ENCODE data around the gene HMX1.
A peak's percentile ranks its signal among the peaks of the same experiment; 100 is the strongest.

The HMX1 gene

DNA sequence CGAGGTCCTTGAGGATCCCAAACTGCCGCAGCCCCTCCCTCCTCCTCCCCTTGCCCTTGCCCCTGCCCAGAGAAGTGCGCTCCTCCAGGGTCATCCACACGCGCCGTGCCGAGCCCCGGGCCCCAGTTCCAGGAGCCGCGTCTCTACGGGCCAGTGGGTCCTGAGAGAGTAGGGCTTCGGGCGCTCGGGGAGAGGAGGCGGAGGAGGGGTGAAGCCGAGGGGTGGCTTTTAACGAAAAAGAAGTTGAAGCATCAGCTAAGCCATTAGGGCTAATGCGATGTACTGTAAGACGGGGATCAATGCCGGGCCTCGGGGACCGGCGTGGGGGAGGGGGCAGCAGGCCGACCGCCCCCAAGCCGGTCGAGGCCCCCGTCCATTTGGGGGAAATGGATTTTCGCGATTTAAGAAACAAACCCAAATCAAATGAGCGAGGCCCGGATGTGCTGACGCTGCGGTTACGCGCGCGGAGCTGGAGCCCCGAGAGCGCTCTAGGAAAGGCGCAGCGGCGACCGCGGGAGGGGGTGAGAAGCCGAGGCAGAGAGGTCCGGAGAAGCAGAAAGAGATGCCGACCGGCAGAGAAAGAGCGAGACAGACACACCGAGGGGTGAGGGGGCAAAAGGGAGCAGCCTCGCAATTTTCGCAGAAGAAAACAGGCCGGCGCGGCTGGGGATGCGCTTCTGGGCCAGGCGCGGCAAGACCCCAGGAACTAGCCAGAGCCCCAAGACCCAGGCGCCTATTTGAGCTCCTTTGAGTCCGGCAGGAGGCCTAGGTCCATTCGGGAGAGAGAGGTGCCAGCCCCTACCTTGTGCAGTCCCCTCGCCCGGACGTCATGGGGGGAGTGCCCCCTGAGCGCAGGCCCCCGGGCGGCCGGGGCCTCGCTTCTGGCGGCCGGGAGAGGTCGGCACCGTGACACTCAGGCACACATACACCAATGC lies 13.6 kb downstream of the HMX1 start:
- DNase-seq (ENCODE audit: low read depth): no peak
- Histone ChIP-seq H3K9me3 (ENCODE audit: control insufficient read depth, low read length) (peaks cover 1% of the 10 kb centered on the region), H3K4me3 (ENCODE audit: low read length) (no peak overlapping the region)

DNA sequence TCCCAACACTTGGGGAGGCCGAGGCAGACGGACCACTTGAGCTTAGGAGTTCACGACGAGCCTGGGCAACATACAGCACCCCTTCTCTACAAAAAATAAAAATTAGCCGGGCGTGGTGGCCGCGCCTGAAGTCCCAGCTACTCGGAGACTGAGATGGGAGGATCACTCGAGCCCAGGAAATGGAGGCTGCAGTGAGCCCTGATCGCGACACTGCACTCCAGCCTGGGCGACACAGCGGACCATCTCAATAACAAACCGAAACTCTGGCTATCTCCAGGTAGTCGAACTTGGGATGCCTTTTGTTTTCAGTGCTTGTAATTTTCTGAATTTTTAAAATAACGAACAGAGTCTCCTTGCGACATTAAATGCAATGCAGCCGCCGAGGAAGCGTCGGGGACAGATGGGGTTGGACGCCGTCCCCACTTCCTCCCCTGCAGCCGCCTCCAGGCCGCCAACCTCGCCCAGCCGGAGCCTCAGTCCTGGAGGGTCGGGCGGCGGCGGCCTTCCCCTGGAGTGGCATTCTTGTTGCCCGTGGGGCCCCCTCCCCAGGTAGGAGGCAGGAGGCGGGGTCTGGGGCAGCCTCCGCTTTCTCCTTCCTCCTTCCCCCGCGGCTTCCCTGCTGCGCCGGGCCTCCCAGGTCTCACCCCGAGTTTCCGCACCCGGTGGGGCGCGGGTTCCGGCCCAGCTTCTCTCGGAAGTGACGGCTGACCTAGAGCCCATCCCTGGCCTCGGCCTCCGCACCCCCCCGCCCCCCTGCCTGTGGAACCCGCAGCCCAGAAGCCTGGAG lies 14.6 kb downstream of the HMX1 start:
- no peak for DNase-seq (ENCODE audit: low read depth)
- H3K9me3 ChIP-seq (ENCODE audit: control insufficient read depth, low read length): peaks cover 11% of the 10 kb centered on the region
- H3K27me3 ChIP-seq (replicated peaks; ENCODE audit: control insufficient read depth, insufficient read depth, low read length): peaks cover 73% of the 10 kb centered on the region
- H3K4me1 ChIP-seq (ENCODE audit: control insufficient read depth, insufficient read depth, low read length): no peaks in the 10 kb centered on the region
- H3K36me3 ChIP-seq (ENCODE audit: control insufficient read depth, insufficient read depth, low read length, severe bottlenecking): no peaks in the 10 kb centered on the region
- no peak overlapping the region for H3K9ac ChIP-seq (ENCODE audit: low read length)
- no peak overlapping the region for H3K4me3 ChIP-seq (ENCODE audit: low read length)

More for the DNA sequence above, 13.6 kb downstream of the HMX1 start:
- Histone ChIP-seq H3K27me3 (replicated peaks; ENCODE audit: control insufficient read depth, insufficient read depth, low read length) (peaks cover 74% of the 10 kb centered on the region), H3K36me3 (ENCODE audit: control insufficient read depth, insufficient read depth, low read length, severe bottlenecking) (no peaks in the 10 kb centered on the region), H3K4me1 (ENCODE audit: control insufficient read depth, insufficient read depth, low read length) (no peaks in the 10 kb centered on the region), H3K9ac (ENCODE audit: low read length) (no peak overlapping the region)

DNA sequence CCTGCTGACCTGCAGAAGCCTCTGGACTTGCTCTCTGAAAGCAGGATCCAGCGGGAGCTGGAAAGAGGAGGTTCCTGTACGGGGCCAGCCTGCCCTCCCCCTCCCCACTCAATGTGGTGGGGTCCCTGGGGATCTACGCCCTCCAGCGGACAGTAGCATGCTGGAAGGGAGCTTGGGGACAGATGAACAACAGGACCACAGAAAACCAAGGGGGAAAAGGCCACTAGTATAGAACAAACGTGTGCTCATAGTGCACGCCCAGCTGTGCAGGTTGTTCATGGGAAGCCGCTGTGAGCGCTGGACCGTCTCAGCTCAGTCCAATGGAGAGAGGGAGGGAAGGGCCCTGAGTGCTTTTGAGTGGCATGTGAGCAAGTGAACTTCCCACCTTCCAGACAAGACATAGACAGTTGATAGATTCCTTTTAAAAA lies 15.8 kb downstream of the HMX1 start:
- H3K4me3 ChIP-seq (ENCODE audit: low read length): no peak overlapping the region
- peaks cover 68% of the 10 kb centered on the region for H3K27me3 ChIP-seq (replicated peaks; ENCODE audit: control insufficient read depth, insufficient read depth, low read length)
- peaks cover 13% of the 10 kb centered on the region for H3K9me3 ChIP-seq (ENCODE audit: control insufficient read depth, low read length)
- DNase-seq (ENCODE audit: low read depth): no peak
- no peaks in the 10 kb centered on the region for H3K36me3 ChIP-seq (ENCODE audit: control insufficient read depth, insufficient read depth, low read length, severe bottlenecking)
- H3K9ac ChIP-seq (ENCODE audit: low read length): no peak overlapping the region
- no peaks in the 10 kb centered on the region for H3K4me1 ChIP-seq (ENCODE audit: control insufficient read depth, insufficient read depth, low read length)

DNA sequence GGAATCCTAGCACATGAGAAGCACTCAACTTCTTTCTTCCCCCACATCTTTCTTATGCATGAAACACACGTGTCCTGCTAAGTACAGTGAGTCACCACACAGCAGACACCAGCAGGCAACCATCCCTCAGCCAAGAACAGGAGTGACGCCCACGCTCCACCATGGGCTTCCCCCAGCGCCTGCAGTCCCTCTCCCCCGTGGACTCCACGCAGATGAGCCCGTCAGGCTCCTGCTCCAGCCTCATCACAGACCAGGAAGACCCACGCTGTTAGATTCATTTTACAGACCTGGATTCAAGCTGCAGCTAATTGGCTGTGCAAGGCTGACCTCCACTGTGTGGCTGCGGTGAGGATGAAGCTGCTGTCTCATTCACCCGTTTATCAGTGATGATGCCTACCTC lies 16.7 kb downstream of the HMX1 start:
- Histone ChIP-seq H3K9ac (ENCODE audit: low read length) (no peak overlapping the region), H3K27me3 (replicated peaks; ENCODE audit: control insufficient read depth, insufficient read depth, low read length) (peaks cover 63% of the 10 kb centered on the region), H3K36me3 (ENCODE audit: control insufficient read depth, insufficient read depth, low read length, severe bottlenecking) (no peaks in the 10 kb centered on the region), H3K9me3 (ENCODE audit: control insufficient read depth, low read length) (peaks cover 13% of the 10 kb centered on the region), H3K4me3 (ENCODE audit: low read length) (no peak overlapping the region), H3K4me1 (ENCODE audit: control insufficient read depth, insufficient read depth, low read length) (no peaks in the 10 kb centered on the region)
- peak; percentile 19 for DNase-seq (ENCODE audit: low read depth)

DNA sequence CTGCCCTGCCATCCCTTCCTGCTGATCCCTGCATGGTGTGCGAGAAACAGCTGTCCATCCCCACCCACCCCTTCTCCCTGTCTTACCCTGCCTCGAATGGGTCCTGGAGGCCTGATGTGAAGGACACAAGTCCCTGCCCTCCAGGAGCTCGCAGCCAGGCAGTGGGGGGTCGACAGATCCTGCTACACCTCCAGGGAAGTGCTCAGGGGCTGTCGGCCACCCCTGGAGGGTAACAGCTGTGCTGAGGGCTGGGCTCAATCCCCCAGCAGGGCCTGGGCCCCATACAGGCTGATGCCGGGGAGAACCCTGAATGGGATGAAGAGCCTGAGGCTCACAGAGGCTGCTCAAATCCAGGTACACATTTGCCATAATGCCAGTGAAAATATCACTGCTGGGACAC lies 17.6 kb downstream of the HMX1 start:
- H3K9me3 ChIP-seq (ENCODE audit: control insufficient read depth, low read length): peaks cover 13% of the 10 kb centered on the region
- H3K9ac ChIP-seq (ENCODE audit: low read length): no peak overlapping the region
- DNase-seq (ENCODE audit: low read depth): no peak
- peaks cover 58% of the 10 kb centered on the region for H3K27me3 ChIP-seq (replicated peaks; ENCODE audit: control insufficient read depth, insufficient read depth, low read length)
- no peaks in the 10 kb centered on the region for H3K4me1 ChIP-seq (ENCODE audit: control insufficient read depth, insufficient read depth, low read length)
- H3K36me3 ChIP-seq (ENCODE audit: control insufficient read depth, insufficient read depth, low read length, severe bottlenecking): no peaks in the 10 kb centered on the region
- H3K4me3 ChIP-seq (ENCODE audit: low read length): no peak overlapping the region

DNA sequence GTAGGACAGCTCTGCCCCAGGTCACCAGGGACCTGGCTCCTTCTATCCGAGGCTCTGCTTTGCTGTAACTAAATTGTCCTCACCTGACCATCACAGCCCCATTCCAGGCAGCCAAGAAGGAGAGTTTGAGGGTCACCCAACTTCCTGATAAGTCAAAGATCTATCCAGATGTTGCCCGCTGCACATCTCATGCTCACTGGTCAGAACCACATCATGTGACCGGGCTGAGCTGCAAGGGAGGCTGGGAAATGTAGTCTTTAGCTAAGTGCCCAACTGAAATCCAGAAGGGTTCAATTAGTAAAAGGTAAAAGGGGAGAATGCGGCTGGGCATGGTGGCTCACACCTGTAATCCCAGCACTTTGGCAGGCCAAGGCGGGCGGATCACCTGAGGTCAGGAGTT lies 18.4 kb downstream of the HMX1 start:
- DNase-seq (ENCODE audit: low read depth): no peak
- H3K36me3 ChIP-seq (ENCODE audit: control insufficient read depth, insufficient read depth, low read length, severe bottlenecking): no peaks in the 10 kb centered on the region
- no peaks in the 10 kb centered on the region for H3K4me1 ChIP-seq (ENCODE audit: control insufficient read depth, insufficient read depth, low read length)
- peaks cover 13% of the 10 kb centered on the region for H3K9me3 ChIP-seq (ENCODE audit: control insufficient read depth, low read length)
- peaks cover 55% of the 10 kb centered on the region for H3K27me3 ChIP-seq (replicated peaks; ENCODE audit: control insufficient read depth, insufficient read depth, low read length)
- H3K9ac ChIP-seq (ENCODE audit: low read length): no peak overlapping the region
- H3K4me3 ChIP-seq (ENCODE audit: low read length): no peak overlapping the region

DNA sequence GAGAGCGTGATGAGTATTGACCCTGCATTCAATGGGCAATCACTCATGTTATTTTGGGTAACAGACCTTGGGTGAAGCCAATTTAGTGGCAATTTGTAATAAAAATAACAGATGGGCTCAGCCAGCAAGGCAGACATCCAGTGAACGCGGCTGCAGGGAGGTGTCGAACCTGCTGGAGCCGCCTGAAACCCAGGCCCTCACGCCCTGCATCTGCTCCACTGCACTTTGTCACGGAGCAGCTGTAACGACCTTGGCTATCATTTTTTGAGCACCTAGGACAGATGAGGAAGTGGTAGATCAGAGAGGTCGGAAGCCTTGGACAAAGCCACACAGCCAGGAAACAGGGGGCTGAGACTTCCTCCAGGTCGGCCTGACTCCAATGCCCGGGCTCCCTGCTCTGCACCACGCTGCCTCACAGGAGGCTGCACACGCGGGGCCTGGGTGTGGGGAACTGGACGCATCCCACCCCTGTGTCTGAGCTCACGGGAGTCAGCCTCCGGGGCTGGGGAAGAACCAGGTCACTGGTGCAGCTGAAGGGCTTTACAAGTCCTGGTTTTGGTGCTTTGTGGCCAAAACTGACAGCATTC lies 19.4 kb downstream of the HMX1 start:
- no peak for DNase-seq (ENCODE audit: low read depth)
- Histone ChIP-seq H3K4me3 (ENCODE audit: low read length) (no peak overlapping the region), H3K4me1 (ENCODE audit: control insufficient read depth, insufficient read depth, low read length) (no peaks in the 10 kb centered on the region), H3K9ac (ENCODE audit: low read length) (no peak overlapping the region), H3K27me3 (replicated peaks; ENCODE audit: control insufficient read depth, insufficient read depth, low read length) (peaks cover 51% of the 10 kb centered on the region), H3K36me3 (ENCODE audit: control insufficient read depth, insufficient read depth, low read length, severe bottlenecking) (no peaks in the 10 kb centered on the region), H3K9me3 (ENCODE audit: control insufficient read depth, low read length) (peaks cover 13% of the 10 kb centered on the region)

DNA sequence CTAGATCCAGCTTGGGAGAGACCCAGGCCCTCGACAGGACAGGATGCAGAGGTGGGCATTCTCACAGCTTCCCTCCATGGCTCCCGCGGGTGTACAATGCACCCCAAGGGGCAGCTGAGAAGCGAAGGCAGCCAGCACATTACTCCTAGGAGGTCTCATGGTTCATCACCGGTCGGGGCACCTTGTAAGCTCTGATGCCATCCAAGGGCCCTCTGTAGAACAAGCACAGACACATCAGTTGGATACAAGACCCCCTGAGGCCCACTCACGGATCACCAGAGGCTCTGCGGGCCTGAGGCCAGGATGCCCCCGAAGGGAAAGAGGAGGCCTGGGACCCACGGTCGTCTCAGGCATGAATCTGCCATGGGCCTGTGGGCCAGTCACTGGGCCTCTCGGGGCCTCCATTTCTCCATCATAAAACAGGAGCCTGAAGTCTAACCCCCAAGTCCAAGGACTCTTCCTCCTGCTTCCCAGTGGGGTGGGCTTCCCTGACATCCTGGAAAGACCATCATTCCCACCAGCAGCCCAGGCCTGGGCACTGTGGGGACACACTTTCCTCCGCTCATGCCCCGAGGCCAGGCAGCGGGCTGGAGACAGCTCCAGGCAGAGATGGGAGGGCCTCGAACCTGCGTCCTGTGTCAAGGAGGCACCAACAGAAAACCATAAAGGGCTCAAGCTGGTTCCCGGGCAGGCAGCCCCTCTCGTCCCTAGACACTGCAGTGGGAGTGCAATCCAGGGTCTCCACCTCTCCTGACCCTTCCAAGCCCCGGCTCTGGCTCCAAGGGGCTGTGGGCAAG lies 20.1 kb downstream of the HMX1 start:
- no peaks in the 10 kb centered on the region for H3K36me3 ChIP-seq (ENCODE audit: control insufficient read depth, insufficient read depth, low read length, severe bottlenecking)
- H3K9me3 ChIP-seq (ENCODE audit: control insufficient read depth, low read length): peaks cover 13% of the 10 kb centered on the region
- DNase-seq (ENCODE audit: low read depth): no peak
- peaks cover 51% of the 10 kb centered on the region for H3K27me3 ChIP-seq (replicated peaks; ENCODE audit: control insufficient read depth, insufficient read depth, low read length)
- no peak overlapping the region for H3K4me3 ChIP-seq (ENCODE audit: low read length)
- no peaks in the 10 kb centered on the region for H3K4me1 ChIP-seq (ENCODE audit: control insufficient read depth, insufficient read depth, low read length)
- no peak overlapping the region for H3K9ac ChIP-seq (ENCODE audit: low read length)

DNA sequence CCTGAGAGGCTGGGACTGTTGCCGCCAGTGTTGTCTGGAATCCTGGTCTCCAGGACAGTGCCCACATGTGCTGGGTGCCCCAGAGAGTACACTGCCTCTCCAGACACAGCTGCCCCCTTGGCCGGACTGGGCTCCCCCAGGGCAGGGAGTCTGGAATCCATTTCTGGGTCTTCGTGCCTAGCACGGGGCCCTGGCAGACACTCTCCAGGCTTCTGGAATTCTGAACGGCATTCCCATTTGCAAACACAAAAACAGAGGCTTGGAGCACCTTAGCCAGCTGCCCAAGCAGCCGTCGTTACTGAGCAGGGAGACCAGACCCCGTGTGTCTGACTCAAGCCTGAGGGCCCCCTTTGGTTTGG lies 20.8 kb downstream of the HMX1 start:
- no peak for DNase-seq (ENCODE audit: low read depth)
- Histone ChIP-seq H3K27me3 (replicated peaks; ENCODE audit: control insufficient read depth, insufficient read depth, low read length) (peaks cover 48% of the 10 kb centered on the region), H3K4me3 (ENCODE audit: low read length) (no peak overlapping the region), H3K4me1 (ENCODE audit: control insufficient read depth, insufficient read depth, low read length) (no peaks in the 10 kb centered on the region), H3K9me3 (ENCODE audit: control insufficient read depth, low read length) (peaks cover 13% of the 10 kb centered on the region), H3K9ac (ENCODE audit: low read length) (no peak overlapping the region), H3K36me3 (ENCODE audit: control insufficient read depth, insufficient read depth, low read length, severe bottlenecking) (no peaks in the 10 kb centered on the region)

DNA sequence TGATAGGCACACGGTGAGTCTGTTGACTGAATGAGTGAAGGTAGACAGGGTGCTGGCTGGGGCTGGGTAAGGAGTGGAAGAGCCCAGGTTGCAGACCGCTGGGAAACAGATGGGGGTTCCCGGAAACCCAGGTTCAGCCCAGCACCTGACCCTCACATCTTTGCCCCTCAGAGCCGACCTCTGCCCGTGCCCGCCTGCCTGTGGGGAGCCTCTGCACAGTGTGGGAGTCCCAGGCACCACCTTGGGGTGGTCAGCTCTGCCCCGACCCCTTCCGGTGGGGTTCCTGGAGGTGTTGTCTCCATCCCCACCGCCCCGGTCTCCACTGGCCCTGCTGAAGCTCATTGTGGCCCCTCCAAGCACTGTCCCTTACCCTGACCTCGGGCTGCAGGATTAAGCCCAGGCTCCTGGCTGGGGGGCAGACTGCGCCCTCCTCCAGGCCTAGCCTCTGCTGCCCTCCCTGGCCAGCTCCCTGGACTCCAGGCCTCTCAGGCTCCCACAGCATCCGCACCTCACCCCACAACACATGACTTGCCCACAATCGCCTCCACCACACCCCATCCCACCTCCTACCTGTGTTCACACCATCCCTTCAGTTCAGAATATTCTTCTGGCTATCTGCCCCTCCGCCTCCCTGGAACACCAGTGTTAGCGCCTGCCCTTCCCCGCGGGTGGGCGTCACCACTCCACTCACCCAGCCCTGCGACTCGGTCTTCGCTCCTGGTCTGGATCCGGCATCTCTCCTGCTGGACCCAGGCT lies 21.4 kb downstream of the HMX1 start:
- Histone ChIP-seq H3K4me1 (ENCODE audit: control insufficient read depth, insufficient read depth, low read length) (no peaks in the 10 kb centered on the region), H3K9me3 (ENCODE audit: control insufficient read depth, low read length) (peaks cover 13% of the 10 kb centered on the region), H3K9ac (ENCODE audit: low read length) (no peak overlapping the region), H3K36me3 (ENCODE audit: control insufficient read depth, insufficient read depth, low read length, severe bottlenecking) (no peaks in the 10 kb centered on the region), H3K4me3 (ENCODE audit: low read length) (no peak overlapping the region), H3K27me3 (replicated peaks; ENCODE audit: control insufficient read depth, insufficient read depth, low read length) (peaks cover 45% of the 10 kb centered on the region)
- no peak for DNase-seq (ENCODE audit: low read depth)
